ENCODE measurements around the gene HTR2B. TPM values are rescaled to one million over a fixed set of nuclear protein-coding genes. Genes with fewer than 3 reads are reported as not detected.
A peak's percentile ranks its signal among the peaks of the same experiment; 100 is the strongest.

HTR2B gene
- total RNA-seq, 1 donor = 2.9 TPM

DNA sequence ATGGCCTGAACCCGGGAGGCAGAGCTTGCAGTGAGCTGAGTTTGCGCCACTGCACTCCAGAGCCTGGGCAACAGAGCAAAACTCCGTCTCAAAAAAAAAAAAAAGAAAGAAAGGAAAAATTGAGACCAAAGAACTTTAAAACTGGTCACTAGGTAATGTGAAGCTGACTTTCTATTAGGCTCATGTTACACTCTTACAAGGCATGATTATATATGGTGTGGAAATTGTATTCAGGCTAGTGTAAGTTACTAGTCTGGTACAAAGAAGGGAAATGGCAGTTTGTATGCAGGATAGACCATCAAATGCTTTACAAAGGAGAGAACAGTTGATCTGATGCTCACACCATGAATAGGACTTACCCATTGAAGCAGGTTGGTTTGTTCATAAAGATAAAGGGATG is 38.2 kb upstream of the HTR2B start:
- Histone ChIP-seq H3K79me2 (ENCODE audit: insufficient read depth, low read length) (no peaks in the 10 kb centered on the region), H3K9me3 (ENCODE audit: low read depth, low read length) (no peaks in the 10 kb centered on the region), H3K4me2 (ENCODE audit: insufficient read depth, low read length) (no peak overlapping the region), H3K4me1 (ENCODE audit: insufficient read depth, low read length) (peaks cover 43% of the 10 kb centered on the region), H3K27ac (ENCODE audit: low read depth, low read length) (peak overlapping the region; percentile 21), H2AFZ (ENCODE audit: low read length) (no peak overlapping the region), H3K27me3 (ENCODE audit: insufficient read depth, low read length) (no peaks in the 10 kb centered on the region), H3K36me3 (ENCODE audit: insufficient read depth, low read length) (peaks cover 32% of the 10 kb centered on the region), H3K4me3 (ENCODE audit: insufficient read depth, low read length) (no peak overlapping the region), H4K20me1 (ENCODE audit: insufficient read depth, low read length) (no peaks in the 10 kb centered on the region)
- TF ChIP-seq, protein P1, sequence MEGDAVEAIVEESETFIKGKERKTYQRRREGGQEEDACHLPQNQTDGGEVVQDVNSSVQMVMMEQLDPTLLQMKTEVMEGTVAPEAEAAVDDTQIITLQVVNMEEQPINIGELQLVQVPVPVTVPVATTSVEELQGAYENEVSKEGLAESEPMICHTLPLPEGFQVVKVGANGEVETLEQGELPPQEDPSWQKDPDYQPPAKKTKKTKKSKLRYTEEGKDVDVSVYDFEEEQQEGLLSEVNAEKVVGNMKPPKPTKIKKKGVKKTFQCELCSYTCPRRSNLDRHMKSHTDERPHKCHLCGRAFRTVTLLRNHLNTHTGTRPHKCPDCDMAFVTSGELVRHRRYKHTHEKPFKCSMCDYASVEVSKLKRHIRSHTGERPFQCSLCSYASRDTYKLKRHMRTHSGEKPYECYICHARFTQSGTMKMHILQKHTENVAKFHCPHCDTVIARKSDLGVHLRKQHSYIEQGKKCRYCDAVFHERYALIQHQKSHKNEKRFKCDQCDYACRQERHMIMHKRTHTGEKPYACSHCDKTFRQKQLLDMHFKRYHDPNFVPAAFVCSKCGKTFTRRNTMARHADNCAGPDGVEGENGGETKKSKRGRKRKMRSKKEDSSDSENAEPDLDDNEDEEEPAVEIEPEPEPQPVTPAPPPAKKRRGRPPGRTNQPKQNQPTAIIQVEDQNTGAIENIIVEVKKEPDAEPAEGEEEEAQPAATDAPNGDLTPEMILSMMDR (IDR thresholded peaks at IDR 0.05; ENCODE audit: extremely low read depth, low read depth, low read length) = no peak
- no peak for DNase-seq (ENCODE audit: insufficient read length, low spot score, missing footprints)

GRCh38 chr2:231161877-231162329 is 37.1 kb upstream of the HTR2B start:
- DNase-seq (ENCODE audit: insufficient read length, low spot score, missing footprints) = peak; percentile 75
- Histone ChIP-seq H3K36me3 (ENCODE audit: insufficient read depth, low read length) (peaks cover 22% of the 10 kb centered on the region), H3K9me3 (ENCODE audit: low read depth, low read length) (no peaks in the 10 kb centered on the region), H3K4me1 (ENCODE audit: insufficient read depth, low read length) (peaks cover 39% of the 10 kb centered on the region), H2AFZ (ENCODE audit: low read length) (no peak overlapping the region), H3K27ac (ENCODE audit: low read depth, low read length) (peak overlapping the region; percentile 93), H3K4me3 (ENCODE audit: insufficient read depth, low read length) (no peak overlapping the region), H4K20me1 (ENCODE audit: insufficient read depth, low read length) (no peaks in the 10 kb centered on the region), H3K79me2 (ENCODE audit: insufficient read depth, low read length) (no peaks in the 10 kb centered on the region), H3K27me3 (ENCODE audit: insufficient read depth, low read length) (no peaks in the 10 kb centered on the region), H3K4me2 (ENCODE audit: insufficient read depth, low read length) (peak overlapping the region; percentile 56)
- TF ChIP-seq, protein P1 (IDR thresholded peaks at IDR 0.05; ENCODE audit: extremely low read depth, low read depth, low read length) = no peak

- H3K4me1 ChIP-seq (ENCODE audit: insufficient read depth, low read length) = peaks cover 39% of the 10 kb centered on the region
- no peak overlapping the region for H2AFZ ChIP-seq (ENCODE audit: low read length)
- no peaks in the 10 kb centered on the region for H4K20me1 ChIP-seq (ENCODE audit: insufficient read depth, low read length)
- H3K9me3 ChIP-seq (ENCODE audit: low read depth, low read length) = no peaks in the 10 kb centered on the region
- TF ChIP-seq, protein P1 (IDR thresholded peaks at IDR 0.05; ENCODE audit: extremely low read depth, low read depth, low read length) = no peak
- DNase-seq (ENCODE audit: insufficient read length, low spot score, missing footprints) = no peak
- peak overlapping the region; percentile 93 for H3K27ac ChIP-seq (ENCODE audit: low read depth, low read length)
- H3K36me3 ChIP-seq (ENCODE audit: insufficient read depth, low read length) = peaks cover 16% of the 10 kb centered on the region
- H3K4me3 ChIP-seq (ENCODE audit: insufficient read depth, low read length) = peak overlapping the region; percentile 8
- peak overlapping the region; percentile 49 for H3K4me2 ChIP-seq (ENCODE audit: insufficient read depth, low read length)
- no peaks in the 10 kb centered on the region for H3K79me2 ChIP-seq (ENCODE audit: insufficient read depth, low read length)
- no peaks in the 10 kb centered on the region for H3K27me3 ChIP-seq (ENCODE audit: insufficient read depth, low read length)
Measured at GRCh38 chr2:231161252-231161839, 36.5 kb upstream of the HTR2B start.

DNA sequence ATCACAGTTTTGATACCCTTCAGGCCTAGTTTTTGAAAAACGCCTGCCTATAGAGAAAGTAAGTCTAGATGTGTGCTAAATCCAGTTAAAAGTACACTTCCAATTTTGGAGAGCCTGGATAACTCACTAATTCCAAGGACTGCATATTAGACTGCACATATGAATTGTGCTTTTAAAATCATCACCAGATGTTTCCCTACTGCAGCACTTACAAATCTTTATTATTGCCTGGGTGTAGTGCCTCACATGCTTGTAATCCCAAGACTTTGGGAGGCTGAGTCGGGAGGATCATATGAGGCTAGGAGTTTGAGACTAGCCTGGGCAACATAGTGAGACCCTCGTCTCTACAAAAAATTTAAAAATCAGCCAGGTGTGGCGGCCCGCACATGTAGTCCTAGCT is 35.9 kb upstream of the HTR2B start:
- H3K4me2 ChIP-seq (ENCODE audit: insufficient read depth, low read length) = peak overlapping the region; percentile 49
- H3K9me3 ChIP-seq (ENCODE audit: low read depth, low read length) = no peaks in the 10 kb centered on the region
- no peak overlapping the region for H2AFZ ChIP-seq (ENCODE audit: low read length)
- TF ChIP-seq, protein P1 (IDR thresholded peaks at IDR 0.05; ENCODE audit: extremely low read depth, low read depth, low read length) = no peak
- no peak overlapping the region for H3K4me3 ChIP-seq (ENCODE audit: insufficient read depth, low read length)
- H3K79me2 ChIP-seq (ENCODE audit: insufficient read depth, low read length) = no peaks in the 10 kb centered on the region
- peaks cover 39% of the 10 kb centered on the region for H3K4me1 ChIP-seq (ENCODE audit: insufficient read depth, low read length)
- no peaks in the 10 kb centered on the region for H4K20me1 ChIP-seq (ENCODE audit: insufficient read depth, low read length)
- DNase-seq (ENCODE audit: insufficient read length, low spot score, missing footprints) = no peak
- H3K27ac ChIP-seq (ENCODE audit: low read depth, low read length) = peak overlapping the region; percentile 93
- peaks cover 9% of the 10 kb centered on the region for H3K36me3 ChIP-seq (ENCODE audit: insufficient read depth, low read length)
- H3K27me3 ChIP-seq (ENCODE audit: insufficient read depth, low read length) = no peaks in the 10 kb centered on the region
